Measurements from ENCODE around the gene LEMD2.

GRCh38 chr6:33826537-33826936 is 37.6 kb upstream of the LEMD2 start:
- TF ChIP-seq CTCF (IDR thresholded peaks at IDR 0.05) (no peak), POLR2A (IDR thresholded peaks at IDR 0.05) (no peak), POLR2AphosphoS5 (IDR thresholded peaks at IDR 0.05) (no peak)
